ENCODE data around the gene MECR.

Gene MECR

GRCh38 chr1:29247571-29248273, 17.0 kb upstream of the MECR start:
- TF ChIP-seq CTCF (IDR thresholded peaks at IDR 0.05; ENCODE audit: insufficient read depth, low read length, poor library complexity, severe bottlenecking): no peak
- DNase-seq (ENCODE audit: extremely low read depth, insufficient read length): no peak
- H3K36me3 ChIP-seq (ENCODE audit: control insufficient read depth, insufficient read depth, low read length): no peaks in the 10 kb centered on the region
- peaks cover 2% of the 10 kb centered on the region for H3K27me3 ChIP-seq (replicated peaks; ENCODE audit: control insufficient read depth, insufficient read depth, low read length)
- no peak overlapping the region for H3K4me3 ChIP-seq (replicated peaks; ENCODE audit: low read depth, low read length)

GRCh38 chr1:29247044-29247443, 16.3 kb upstream of the MECR start:
- Histone ChIP-seq H3K36me3 (ENCODE audit: control insufficient read depth, insufficient read depth, low read length) (no peaks in the 10 kb centered on the region), H3K4me3 (replicated peaks; ENCODE audit: low read depth, low read length) (no peak overlapping the region), H3K27me3 (replicated peaks; ENCODE audit: control insufficient read depth, insufficient read depth, low read length) (peaks cover 2% of the 10 kb centered on the region)
- TF ChIP-seq CTCF (IDR thresholded peaks at IDR 0.05; ENCODE audit: insufficient read depth, low read length, poor library complexity, severe bottlenecking): no peak
- DNase-seq (ENCODE audit: extremely low read depth, insufficient read length): no peak

GRCh38 chr1:29245876-29246275, 15.1 kb upstream of the MECR start:
- peak; percentile 44 for TF ChIP-seq CTCF (IDR thresholded peaks at IDR 0.05; ENCODE audit: insufficient read depth, low read length, poor library complexity, severe bottlenecking)
- peaks cover 2% of the 10 kb centered on the region for H3K27me3 ChIP-seq (replicated peaks; ENCODE audit: control insufficient read depth, insufficient read depth, low read length)
- no peaks in the 10 kb centered on the region for H3K36me3 ChIP-seq (ENCODE audit: control insufficient read depth, insufficient read depth, low read length)
- DNase-seq (ENCODE audit: extremely low read depth, insufficient read length): no peak
- H3K4me3 ChIP-seq (replicated peaks; ENCODE audit: low read depth, low read length): no peak overlapping the region

GRCh38 chr1:29245261-29245660, 14.5 kb upstream of the MECR start:
- no peak overlapping the region for H3K4me3 ChIP-seq (replicated peaks; ENCODE audit: low read depth, low read length)
- no peaks in the 10 kb centered on the region for H3K36me3 ChIP-seq (ENCODE audit: control insufficient read depth, insufficient read depth, low read length)
- peaks cover 2% of the 10 kb centered on the region for H3K27me3 ChIP-seq (replicated peaks; ENCODE audit: control insufficient read depth, insufficient read depth, low read length)
- no peak for DNase-seq (ENCODE audit: extremely low read depth, insufficient read length)
- no peak for TF ChIP-seq CTCF (IDR thresholded peaks at IDR 0.05; ENCODE audit: insufficient read depth, low read length, poor library complexity, severe bottlenecking)

GRCh38 chr1:29243871-29244200, 13.1 kb upstream of the MECR start:
- Histone ChIP-seq H3K27me3 (replicated peaks; ENCODE audit: control insufficient read depth, insufficient read depth, low read length) (peaks cover 2% of the 10 kb centered on the region), H3K4me3 (replicated peaks; ENCODE audit: low read depth, low read length) (no peak overlapping the region), H3K36me3 (ENCODE audit: control insufficient read depth, insufficient read depth, low read length) (no peaks in the 10 kb centered on the region)
- DNase-seq (ENCODE audit: extremely low read depth, insufficient read length): no peak
- no peak for TF ChIP-seq CTCF (IDR thresholded peaks at IDR 0.05; ENCODE audit: insufficient read depth, low read length, poor library complexity, severe bottlenecking)

Data from GM06990 (cell line).